WI38 (cell line): Measurements from ENCODE around the gene FGGY.
A peak's percentile ranks its signal among the peaks of the same experiment; 100 is the strongest.

Experiments
- H3K4me3 ChIP-seq: 2 replicates; pipeline ENCODE4 v1.5.1; 2011; ENCODE audit warnings: low read depth, mild to moderate bottlenecking, control low read depth, low read length
- TF ChIP-seq, protein P1 (sequence below): IDR thresholded peaks from 2 replicates; pipeline ENCODE4 v1.5.1; 2012; ENCODE audit warnings: low read depth, mild to moderate bottlenecking, control low read depth, low read length

FGGY gene

DNA sequence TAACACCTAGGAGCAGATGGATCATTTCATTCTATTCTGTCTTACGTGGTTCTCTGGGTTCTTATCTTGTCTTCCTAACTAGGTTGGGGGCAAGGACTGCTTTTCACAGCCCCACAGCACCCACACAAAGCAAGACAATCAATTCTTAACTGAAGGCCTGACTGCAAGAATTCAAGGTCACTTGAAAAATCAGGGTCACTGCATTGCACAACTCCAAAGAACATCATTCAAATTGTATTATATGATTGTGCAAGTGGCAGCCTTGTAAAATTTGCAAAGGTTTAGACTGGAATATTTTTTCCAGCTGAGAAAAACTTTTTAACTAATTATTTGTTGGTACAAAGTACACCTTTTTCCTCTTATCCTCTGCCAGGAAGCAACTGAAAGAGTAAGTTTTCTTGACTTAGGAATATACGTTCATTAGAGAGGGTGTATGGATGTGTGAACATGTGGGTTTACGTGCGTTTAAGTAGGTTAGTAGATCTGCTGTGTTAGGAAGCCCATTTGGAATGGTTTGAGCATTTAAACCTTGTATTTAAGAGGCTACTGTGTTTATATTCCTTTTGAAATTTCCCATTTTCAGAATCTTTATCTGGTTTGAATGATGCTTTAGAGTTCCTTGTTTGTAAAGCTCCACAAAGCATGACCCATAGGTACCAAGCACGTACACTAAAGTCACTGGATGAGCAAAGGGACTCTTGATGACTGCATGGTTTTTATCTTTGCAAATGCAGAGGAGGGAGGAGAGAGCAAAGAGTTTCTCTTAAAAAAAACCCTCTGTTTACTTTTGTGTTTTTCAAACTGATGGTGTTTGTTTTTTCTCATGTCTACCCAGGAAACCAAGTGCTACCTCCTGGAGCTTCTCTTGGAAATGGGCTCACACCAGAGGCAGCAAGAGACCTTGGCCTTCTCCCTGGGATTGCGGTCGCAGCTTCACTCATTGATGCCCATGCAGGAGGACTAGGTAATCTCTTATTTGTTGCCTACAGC lies 214.9 kb downstream of the FGGY start:
- TF ChIP-seq, protein P1, sequence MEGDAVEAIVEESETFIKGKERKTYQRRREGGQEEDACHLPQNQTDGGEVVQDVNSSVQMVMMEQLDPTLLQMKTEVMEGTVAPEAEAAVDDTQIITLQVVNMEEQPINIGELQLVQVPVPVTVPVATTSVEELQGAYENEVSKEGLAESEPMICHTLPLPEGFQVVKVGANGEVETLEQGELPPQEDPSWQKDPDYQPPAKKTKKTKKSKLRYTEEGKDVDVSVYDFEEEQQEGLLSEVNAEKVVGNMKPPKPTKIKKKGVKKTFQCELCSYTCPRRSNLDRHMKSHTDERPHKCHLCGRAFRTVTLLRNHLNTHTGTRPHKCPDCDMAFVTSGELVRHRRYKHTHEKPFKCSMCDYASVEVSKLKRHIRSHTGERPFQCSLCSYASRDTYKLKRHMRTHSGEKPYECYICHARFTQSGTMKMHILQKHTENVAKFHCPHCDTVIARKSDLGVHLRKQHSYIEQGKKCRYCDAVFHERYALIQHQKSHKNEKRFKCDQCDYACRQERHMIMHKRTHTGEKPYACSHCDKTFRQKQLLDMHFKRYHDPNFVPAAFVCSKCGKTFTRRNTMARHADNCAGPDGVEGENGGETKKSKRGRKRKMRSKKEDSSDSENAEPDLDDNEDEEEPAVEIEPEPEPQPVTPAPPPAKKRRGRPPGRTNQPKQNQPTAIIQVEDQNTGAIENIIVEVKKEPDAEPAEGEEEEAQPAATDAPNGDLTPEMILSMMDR: no peak

DNA sequence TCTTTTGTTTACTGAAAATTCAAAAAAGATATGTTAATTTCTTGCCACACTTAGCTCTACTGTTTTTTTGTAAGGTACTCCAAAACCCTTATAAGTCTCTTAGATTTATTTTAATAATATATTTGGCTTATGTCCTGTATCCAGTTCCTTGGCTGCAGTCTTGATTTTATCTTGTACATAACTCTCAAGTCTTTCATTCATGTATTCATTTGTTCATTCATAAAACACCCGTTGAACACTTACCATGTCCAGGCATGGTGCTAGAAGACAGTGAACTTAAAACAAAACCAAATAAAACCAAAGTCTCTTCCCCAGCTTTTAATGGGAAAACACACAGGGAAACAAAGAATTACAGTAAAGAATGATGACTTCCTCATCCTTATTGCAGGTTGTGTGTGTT lies 215.8 kb downstream of the FGGY start:
- H3K4me3 ChIP-seq: no peak overlapping the region
- TF ChIP-seq, protein P1: no peak

More for the DNA sequence above, 214.9 kb downstream of the FGGY start:
- H3K4me3 ChIP-seq: no peak overlapping the region

GRCh38 chr1:59514061-59514909 lies 217.4 kb downstream of the FGGY start:
- no peak overlapping the region for H3K4me3 ChIP-seq
- TF ChIP-seq, protein P1: no peak

GRCh38 chr1:59516881-59517280 lies 220.0 kb downstream of the FGGY start:
- no peak overlapping the region for H3K4me3 ChIP-seq

GRCh38 chr1:59520194-59520593 lies 223.3 kb downstream of the FGGY start:
- TF ChIP-seq, protein P1: no peak
- no peak overlapping the region for H3K4me3 ChIP-seq

More at GRCh38 chr1:59516881-59517280, 220.0 kb downstream of the FGGY start:
- TF ChIP-seq, protein P1: no peak

DNA sequence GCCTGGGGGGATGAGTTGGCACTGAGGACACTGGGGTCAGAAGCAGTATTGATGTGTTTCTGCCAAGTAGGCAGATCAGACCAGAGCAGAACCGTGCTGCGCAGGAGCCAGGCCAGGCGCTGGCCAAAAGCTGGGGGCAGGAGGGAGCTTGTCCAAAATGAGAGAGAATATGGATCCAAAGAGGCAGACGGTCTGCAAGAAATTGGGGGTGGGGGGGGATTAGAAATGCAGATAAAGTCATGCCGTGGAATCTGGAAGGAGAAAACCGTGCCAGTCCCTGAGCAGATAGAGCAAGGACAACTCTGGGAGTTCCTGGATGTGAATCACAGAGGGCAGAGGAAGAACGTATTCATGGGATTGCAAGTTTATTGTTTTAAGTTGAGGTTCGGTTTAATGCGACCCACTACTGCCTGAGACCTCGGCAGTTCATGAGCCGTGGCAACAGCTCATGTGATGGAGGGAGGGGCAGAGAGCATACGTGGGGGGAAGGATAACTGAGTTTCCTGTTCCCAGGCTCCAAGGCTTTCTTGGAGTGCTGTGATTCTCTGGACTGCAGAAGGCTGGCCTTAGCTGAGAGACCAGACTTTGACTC lies 224.0 kb downstream of the FGGY start:
- H3K4me3 ChIP-seq: 0 out of 2 replicates have a peak overlapping the region, but pooled peaks have one; percentile 9
- TF ChIP-seq, protein P1: no peak
